ENCODE data around the gene PIERCE2. TPM values are rescaled to one million over a fixed set of nuclear protein-coding genes. Genes with fewer than 3 reads are reported as not detected.
"Not testable (repeated sequence)": the region's sequence is repeated elsewhere in the genome, so short reads cannot be mapped to it uniquely, and the experiment has no call there.

Gene PIERCE2
- total and polyA plus RNA-seq, 2 experiments from 2014 or later = 7.7 to 11.0 TPM

- no peak overlapping the region for H3K27ac ChIP-seq
- H3K4me3 ChIP-seq = no peak overlapping the region
- H3K27me3 ChIP-seq = no peaks in the 10 kb centered on the region
- no peak for TF ChIP-seq CTCF (IDR thresholded peaks at IDR 0.05; ENCODE audit: low read depth, low read length)
- no peaks in the 10 kb centered on the region for H3K9me3 ChIP-seq (ENCODE audit: low read depth)
- no peak for DNase-seq (ENCODE audit: low read depth in 1 of 2, low spot score in 1 of 2)
- no peaks in the 10 kb centered on the region for H3K4me1 ChIP-seq (ENCODE audit: low read depth)
- peaks cover 6% of the 10 kb centered on the region for H3K36me3 ChIP-seq
Observed at GRCh38 chr15:55389264-55389607, 19.1 kb upstream of the PIERCE2 start.

GRCh38 chr15:55394694-55395093 lies 13.6 kb upstream of the PIERCE2 start:
- TF ChIP-seq CTCF (IDR thresholded peaks at IDR 0.05; ENCODE audit: low read depth, low read length) = no peak
- DNase-seq (ENCODE audit: low read depth in 1 of 2, low spot score in 1 of 2) = peak in 1 of 2 donors; percentile 24
- Histone ChIP-seq H3K36me3 (no peaks in the 10 kb centered on the region), H3K9me3 (ENCODE audit: low read depth) (no peaks in the 10 kb centered on the region), H3K27me3 (no peaks in the 10 kb centered on the region), H3K4me1 (ENCODE audit: low read depth) (no peaks in the 10 kb centered on the region), H3K27ac (no peak overlapping the region), H3K4me3 (no peak overlapping the region)

- Histone ChIP-seq H3K27me3 (no peaks in the 10 kb centered on the region), H3K4me1 (ENCODE audit: low read depth) (no peaks in the 10 kb centered on the region), H3K36me3 (no peaks in the 10 kb centered on the region), H3K9me3 (ENCODE audit: low read depth) (no peaks in the 10 kb centered on the region), H3K27ac (no peak overlapping the region), H3K4me3 (no peak overlapping the region)
- no peak for DNase-seq (ENCODE audit: low read depth in 1 of 2, low spot score in 1 of 2)
- TF ChIP-seq CTCF (IDR thresholded peaks at IDR 0.05; ENCODE audit: low read depth, low read length) = no peak
Observed at GRCh38 chr15:55398243-55398642, 10.1 kb upstream of the PIERCE2 start.

GRCh38 chr15:55400050-55400449 lies 8.2 kb upstream of the PIERCE2 start:
- not testable (repeated sequence) for H3K27ac ChIP-seq; H3K9me3 ChIP-seq (ENCODE audit: low read depth); H3K27me3 ChIP-seq; H3K4me1 ChIP-seq (ENCODE audit: low read depth); DNase-seq (ENCODE audit: low read depth in 1 of 2, low spot score in 1 of 2); H3K4me3 ChIP-seq; H3K36me3 ChIP-seq

GRCh38 chr15:55401786-55402246 lies 6.5 kb upstream of the PIERCE2 start:
- no peak for DNase-seq (ENCODE audit: low read depth in 1 of 2, low spot score in 1 of 2)
- H3K4me3 ChIP-seq = no peak overlapping the region
- no peaks in the 10 kb centered on the region for H3K4me1 ChIP-seq (ENCODE audit: low read depth)
- H3K27me3 ChIP-seq = no peaks in the 10 kb centered on the region
- no peak overlapping the region for H3K27ac ChIP-seq
- H3K9me3 ChIP-seq (ENCODE audit: low read depth) = no peaks in the 10 kb centered on the region
- TF ChIP-seq CTCF (IDR thresholded peaks at IDR 0.05; ENCODE audit: low read depth, low read length) = no peak
- peaks cover 3% of the 10 kb centered on the region for H3K36me3 ChIP-seq

GRCh38 chr15:55402707-55403106 lies 5.6 kb upstream of the PIERCE2 start:
- no peaks in the 10 kb centered on the region for H3K27me3 ChIP-seq
- H3K4me3 ChIP-seq = no peak overlapping the region
- H3K4me1 ChIP-seq (ENCODE audit: low read depth) = no peaks in the 10 kb centered on the region
- no peak for TF ChIP-seq CTCF (IDR thresholded peaks at IDR 0.05; ENCODE audit: low read depth, low read length)
- peaks cover 3% of the 10 kb centered on the region for H3K36me3 ChIP-seq
- peak in 1 of 2 donors; percentile 46 for DNase-seq (ENCODE audit: low read depth in 1 of 2, low spot score in 1 of 2)
- H3K9me3 ChIP-seq (ENCODE audit: low read depth) = no peaks in the 10 kb centered on the region
- H3K27ac ChIP-seq = no peak overlapping the region
